Daoy (cell line): ENCODE results near the gene WWC1. TPM values are rescaled to one million over a fixed set of nuclear protein-coding genes. Genes with fewer than 3 reads are reported as not detected.

Experiments
- DNase-seq: peaks from one replicate; pipeline ENCODE4 v3.0.0-alpha.2; 2015; ENCODE audit warnings: low read depth
- total RNA-seq: library from RNA; depleted of rRNA; stranded (reverse); fragments of >200 nt; shearing (Covaris generic); gene quantifications from 2 replicates; pipeline ENCODE4 v1.2.3, GENCODE V29; 2014; rRNA removed

The WWC1 gene
- 17.4 and 18.9 TPM in 2 replicates for total RNA-seq

DNA sequence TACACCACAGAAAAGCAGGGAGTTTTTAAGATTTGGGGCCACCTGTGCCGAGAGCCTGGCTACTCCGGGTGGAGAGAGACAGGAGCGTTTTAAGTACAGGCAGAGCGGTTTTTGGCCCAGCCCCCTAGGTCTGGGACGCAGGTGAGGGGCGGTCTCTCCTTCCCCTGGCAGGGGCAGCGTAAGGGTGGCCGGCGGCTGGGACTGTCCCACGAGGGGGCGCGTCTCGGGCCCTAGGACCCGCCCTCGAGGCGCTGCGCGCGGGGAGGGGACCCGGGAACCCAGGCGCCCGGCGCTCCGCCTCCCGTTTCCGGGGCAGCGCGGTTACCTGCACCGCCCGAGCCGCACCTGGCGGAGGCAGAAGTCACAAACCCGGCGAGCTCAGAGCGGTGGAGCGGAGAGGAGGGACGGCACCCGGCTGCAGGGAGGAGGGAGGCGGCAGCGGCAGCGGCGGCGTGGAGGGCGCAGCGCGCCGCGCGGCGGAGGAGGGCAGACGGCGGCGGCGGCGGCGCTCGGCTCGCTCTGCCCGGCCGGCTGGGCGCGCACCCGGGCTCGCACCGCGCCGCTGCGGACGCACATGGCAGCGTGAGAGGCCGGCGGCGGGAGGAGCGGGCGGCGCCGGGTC, at the start of gene WWC1:
Gene WWC1 (plus strand): TSS at position 304 of the 622 bp plus-strand sequence. CDS start 508 bp downstream, outside the sequence.
- DNase-seq, result peak; percentile 75

DNA sequence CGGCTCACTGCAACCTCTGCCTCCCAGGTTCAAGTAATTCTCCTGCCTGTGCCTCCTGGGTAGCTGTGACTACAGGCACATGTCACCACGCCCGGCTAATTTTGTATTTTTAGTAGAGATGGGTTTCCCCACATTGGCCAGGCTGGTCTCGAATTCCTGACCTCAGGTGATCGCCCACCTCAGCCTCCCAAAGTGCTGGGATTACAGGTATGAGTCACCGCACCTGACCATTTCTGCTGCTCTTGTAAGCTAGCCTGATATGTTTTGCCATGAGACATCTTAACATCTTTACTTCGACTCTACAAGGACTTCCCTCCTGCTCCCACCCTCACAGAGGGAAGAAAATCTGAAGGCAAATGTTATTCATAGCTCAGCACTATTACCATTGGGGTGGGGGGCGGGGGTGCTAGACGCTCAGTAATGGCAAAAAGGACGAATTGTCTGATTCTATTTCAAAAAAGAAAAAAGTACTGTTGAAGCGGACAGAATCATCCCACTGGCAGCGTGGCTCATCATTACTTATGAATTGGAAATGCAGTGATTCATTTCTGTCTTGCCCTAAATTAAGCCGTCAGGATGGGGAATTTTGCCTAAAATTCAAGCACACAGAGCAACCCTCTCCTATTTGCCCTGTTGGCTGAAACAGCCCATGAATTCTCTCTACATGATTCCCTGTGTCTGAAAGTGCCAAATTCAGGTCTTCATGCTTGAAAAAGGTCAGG, 46.4 kb upstream of the WWC1 start:
- no peak for DNase-seq

DNA sequence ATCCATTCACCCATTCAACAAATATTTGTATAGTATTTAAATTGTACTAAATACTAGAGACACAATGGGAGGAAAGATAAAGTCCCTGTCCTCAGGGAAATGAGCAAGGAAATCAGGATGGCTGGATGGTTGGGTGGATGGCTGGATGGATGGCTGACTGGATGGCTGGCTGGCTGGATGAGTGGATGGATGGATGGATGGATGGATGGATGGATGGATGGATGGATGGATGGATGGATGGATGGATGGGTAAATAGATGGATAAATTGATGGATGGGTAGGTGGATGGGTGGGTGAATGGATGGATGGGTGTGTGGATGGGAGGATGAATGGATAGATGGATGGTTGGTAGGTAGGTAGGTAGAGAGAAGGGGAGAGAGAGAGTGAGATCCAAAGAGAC, 41.5 kb upstream of the WWC1 start:
- DNase-seq, result no peak

DNA sequence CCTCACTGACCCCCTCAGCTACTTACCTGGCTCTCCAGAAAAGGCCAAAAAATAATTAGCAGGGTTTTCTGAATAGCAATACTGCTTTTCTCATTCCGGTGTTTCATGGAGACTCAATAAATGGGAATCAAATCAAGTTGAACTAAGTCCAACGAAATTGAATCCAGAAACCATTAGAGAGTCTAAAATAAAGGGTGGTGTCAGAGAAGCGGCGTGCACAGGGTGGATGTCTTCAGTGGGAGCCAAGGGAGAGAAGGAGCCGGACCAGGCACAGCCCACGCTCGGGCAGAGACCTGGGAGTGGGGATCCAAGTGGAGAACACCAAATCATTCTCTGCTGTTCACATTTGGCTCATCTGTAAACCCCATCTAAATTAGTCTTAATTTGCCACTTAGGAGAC, 40.2 kb upstream of the WWC1 start:
- DNase-seq, result no peak

DNA sequence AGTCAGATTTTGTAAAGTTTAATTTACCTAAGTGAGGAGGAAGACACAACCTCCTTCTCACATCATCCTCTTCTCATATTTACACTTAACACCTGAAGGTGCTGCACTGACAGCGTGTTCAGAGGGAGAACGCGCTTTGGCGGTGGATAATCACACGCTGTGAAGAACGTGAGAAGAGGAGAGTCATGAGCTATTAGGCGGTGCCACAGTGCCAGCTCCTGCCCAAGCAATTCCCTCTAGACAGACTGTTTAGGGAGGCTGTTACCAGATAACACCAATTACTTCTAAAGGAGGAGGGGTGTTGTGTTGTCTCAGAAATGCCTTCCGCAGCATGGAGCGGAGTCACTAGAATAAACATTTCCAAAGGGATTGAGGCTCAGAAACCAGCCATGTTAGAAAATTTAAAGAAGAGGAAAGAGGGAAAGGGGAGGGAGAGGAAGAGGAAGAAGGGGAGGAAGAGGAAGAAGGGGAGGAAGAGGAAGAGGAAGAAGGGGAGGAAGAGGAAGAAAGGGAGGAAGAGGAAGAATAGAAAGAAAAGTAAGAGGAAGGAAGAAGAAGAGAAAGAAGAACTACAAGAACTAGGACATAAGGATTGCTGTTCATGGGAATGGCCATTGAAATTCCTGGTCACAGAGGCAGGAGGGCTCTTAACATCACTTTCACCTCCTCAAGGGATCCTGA, 37.3 kb upstream of the WWC1 start:
- no peak for DNase-seq

DNA sequence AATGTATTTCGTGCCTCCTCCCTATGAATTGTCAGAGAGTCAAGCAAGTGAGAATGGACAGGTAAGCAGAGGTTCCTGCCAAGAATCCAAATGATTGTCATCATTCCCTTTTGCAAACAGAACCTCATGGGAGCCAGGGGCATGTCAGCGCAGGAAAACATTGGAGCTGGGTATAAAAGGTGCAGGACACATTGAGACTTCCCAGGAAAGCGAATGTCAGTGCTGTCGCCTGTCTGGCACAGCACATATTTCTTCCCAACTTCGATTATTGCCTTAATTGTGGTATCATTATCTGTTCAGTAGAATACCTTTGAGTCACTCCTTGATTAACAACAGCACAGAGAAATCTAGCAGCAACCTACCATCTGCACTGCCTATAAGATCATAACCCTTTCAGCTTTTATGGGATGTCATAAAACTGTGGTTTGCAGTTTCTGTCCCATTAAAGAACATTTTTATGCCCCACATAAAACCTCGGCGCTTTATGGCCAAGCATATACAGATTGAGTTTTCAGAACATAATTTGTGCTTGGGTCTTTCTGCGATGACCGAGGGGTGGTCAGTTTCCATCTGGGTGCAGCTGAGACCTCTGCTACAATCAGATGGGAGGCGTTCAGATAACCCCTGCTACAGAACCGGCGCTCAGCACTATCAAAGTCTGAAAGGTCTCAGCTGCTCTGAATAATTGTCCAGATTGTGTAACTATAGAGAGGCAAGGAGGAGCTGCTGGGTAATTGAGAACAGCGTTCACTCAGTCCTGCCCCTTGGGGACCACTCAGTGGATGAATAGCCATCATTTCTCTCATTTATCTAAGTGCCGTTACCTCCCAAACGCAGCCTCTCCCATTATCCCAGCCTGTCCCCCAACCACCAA, 30.9 kb upstream of the WWC1 start:
- no peak for DNase-seq

DNA sequence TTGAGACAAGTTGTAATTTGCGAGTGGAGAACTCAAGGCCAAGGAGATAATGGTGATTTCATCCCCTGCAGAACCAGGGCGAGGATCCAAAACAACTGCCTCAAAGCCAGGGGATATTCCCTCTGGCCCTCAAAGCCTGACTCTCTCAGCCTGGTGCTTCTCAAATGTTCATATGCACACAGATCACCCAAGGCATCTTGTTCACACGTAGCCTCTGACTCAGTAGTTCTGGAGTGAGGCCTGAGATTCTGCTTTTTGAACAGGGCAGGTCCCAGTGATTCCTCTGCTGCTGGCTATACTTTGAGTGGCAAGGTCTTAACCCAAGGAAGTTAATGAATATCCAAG, 30.2 kb upstream of the WWC1 start:
- no peak for DNase-seq

DNA sequence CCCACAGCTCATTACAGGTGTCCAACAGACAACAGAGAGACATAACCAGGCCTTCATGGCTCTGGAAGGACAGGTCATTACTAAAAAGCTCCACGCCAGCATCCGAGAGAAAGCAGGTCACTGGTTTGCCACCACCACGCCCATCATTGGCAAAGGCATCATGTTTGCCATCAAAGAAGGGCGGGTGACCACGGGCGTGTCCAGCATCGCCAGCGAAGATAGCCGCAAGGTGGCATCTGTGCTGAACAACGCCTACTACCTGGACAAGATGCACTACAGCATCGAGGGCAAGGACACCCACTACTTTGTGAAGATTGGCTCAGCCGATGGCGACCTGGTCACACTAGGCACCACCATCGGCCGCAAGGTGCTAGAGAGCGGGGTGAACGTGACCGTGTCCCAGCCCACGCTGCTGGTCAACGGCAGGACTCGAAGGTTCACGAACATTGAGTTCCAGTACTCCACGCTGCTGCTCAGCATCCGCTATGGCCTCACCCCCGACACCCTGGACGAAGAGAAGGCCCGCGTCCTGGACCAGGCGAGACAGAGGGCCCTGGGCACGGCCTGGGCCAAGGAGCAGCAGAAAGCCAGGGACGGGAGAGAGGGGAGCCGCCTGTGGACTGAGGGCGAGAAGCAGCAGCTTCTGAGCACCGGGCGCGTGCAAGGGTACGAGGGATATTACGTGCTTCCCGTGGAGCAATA, 29.3 kb upstream of the WWC1 start:
- no peak for DNase-seq

DNA sequence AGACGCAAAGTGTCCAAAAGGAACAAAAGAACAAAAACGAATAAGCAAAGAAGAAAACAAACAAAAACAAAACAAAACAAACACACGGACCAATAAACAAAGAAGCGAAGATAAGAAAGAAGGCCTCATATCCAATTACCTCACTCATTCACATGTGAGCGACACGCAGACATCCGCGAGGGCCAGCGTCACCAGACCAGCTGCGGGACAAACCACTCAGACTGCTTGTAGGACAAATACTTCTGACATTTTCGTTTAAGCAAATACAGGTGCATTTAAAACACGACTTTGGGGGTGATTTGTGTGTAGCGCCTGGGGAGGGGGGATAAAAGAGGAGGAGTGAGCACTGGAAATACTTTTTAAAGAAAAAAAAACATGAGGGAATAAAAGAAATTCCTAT, 28.3 kb upstream of the WWC1 start:
- no peak for DNase-seq

DNA sequence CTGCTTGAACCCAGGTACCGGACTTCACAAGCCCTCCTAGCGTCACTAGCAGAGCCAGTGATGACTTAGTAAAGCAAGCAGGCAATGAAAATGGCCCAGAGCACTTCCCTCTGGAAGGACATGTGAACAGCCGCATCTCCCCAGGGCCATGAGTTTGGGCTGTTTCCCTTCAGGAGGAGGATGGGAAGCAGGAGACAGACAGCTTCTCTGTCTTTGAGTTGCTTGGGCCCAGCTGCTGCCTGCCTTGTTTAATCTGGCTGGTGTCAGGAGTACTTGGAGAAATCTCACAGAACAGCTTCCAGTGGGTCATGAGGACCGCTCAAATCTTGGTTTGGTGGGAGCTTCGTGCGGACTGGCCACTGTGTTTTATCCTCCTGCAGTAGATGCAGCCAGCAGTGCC, 25.4 kb upstream of the WWC1 start:
- DNase-seq, result no peak

DNA sequence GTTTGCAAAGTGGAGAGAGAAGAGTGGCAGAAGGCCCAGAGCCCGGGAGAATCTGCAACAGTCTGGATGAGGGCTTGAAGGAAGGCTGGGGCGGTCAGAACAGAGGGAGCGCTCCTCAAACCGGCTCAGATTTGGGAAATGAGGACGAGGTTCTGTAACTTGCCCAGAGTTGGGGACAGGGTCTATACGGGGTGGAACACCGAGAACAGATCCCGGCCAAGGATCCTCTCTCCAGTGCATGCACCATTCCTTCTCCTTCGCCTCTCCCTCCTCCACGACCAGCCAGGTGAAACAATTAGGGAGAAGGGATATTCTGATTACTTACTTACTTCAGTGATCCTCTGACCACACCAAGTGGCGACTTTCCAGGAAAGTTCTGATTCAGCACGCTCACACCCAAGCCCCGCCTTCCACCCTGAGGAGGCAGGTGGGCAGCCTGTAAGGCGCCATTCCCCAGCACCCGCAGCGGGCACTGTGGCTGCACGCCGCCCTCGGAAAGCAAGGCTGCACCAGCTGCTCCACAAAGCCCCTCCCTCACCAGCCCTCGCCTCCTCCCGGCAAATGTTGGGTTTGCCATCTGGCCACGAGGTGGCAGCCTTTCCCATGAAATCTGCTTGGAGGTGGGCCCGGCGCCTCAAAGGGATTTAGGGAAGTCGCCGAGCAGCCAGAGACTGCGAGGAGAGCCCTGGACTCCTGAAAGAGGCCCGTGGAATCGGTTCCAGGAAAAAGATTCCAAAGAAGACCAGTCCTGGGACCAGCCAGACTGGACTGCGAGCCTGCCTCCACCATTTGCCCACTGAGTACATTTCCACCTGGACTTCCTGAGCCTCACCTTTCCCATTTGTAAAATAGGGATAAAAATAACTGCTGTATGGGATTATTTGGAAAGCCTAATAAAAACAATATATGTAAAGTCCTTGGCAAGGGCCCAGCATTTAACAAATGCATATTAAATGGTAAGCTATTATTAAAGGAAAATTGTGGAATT, 22.2 kb upstream of the WWC1 start:
- peak; percentile 93 for DNase-seq

DNA sequence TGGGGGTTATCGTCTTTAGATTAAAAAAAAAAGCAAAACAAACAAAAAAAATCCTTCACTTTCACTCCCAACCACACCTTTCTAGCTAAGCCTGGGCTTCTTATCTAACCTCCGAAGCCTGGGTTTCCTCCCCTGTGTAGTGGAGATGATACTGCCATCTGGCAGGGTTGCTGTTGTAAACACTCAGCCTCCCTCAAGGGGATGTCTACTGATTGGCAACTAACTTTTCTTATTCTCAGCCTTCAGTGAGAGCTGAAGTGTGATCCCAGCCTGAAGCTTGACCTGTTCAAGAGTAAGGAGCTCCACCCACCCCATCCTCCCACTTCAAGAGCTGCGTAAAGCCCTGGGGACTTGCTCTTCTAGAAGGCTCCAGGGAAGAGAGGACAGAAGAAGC, 21.5 kb upstream of the WWC1 start:
- DNase-seq, result no peak

DNA sequence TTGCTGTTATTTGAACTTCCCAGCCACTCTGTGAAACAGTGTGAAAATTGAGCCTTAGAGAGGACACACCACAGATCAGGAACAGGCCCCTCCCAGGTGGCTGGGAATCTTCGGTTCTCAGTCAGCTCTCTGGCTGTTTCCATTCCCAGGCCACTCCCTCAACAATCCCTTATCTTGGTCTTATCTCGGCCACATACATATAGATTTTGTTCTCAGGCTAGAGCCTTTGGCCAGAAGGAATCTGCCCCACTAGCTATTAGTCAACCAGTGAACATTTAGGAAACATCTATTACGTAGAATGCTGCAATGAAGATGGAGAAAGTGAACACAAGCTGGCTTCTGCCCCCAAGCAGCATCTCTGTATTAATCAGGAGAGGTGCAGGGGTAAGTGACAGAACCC, 21.0 kb upstream of the WWC1 start:
- DNase-seq, result peak; percentile 38

DNA sequence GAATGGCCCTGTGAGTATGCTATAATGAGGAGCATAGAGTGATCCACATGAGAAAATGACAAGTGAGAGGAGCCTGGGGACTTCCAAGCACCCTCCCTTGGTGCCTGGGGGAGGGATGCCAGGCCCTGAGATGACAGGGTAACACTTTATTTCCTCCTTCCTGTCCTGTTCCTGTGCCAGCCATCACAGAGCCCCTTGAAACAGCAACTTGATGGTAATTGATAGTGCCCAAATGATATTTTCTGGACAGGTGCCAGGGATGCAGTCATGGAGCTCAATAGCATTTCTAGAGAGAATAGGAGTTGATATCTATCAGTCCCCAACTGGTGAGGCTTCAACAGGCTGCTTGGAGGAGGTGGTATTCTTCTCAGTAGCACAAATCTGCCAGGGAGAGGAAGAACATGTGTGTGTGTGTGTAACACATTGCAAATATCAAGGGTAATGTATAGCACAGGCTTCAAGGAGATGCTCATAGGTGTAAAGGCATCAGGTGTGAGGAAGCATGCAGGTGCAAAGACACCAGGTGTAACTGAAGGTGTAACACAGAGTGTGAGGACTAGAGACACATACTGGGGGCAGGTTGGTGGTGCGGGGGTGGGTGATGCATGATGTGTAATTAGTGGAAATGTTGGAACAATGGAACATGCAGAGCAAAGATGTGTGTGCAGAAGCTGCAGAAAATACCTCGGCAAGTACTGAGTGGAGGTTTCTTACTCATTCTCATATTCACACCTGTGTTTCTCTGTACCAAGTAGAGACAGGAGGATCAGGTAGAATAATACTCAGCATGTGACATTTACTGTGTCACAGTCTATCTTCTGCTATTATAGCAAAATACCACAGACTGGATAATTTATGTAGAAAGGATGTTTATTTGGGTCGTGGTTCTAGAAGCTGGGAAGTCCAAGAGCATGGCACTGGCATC, 18.1 kb upstream of the WWC1 start:
- DNase-seq, result no peak

DNA sequence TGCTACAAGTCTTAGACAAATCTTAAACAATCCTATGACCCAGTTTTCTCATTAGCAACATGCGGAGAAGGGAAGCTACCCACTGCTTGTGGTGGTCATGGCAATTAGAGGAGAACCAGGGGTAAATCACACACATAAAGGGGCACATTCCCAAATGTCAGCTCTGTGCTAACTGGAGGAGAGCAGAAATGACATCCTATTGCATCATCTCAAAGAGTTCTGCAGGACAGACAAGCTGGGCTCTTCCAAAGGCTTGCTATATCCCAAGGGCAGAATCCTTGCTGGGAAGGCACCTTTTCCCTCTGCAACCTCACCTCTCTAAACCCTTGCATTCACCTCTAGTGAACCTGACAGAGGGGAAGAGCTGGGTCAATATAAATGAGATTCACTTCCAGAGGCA, 17.0 kb upstream of the WWC1 start:
- no peak for DNase-seq

DNA sequence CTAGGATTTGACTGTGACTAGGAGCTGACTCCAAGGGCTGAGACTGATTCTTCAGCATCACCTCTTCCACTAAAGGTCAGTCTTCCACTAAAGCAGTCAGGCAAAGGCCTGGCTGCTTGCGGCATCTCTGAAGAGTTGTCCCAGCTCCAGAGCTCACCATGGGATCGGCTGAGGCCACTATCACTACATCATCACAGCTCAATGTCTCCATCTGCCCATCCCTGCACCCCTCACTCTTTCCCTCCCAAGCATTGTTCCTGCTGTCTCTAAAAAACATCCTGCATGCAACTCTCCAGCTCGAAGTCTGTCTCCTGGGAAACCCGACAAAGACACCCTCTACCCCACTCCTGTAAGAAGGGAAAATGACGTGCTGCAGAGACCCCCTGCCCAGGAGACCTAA, 15.5 kb upstream of the WWC1 start:
- DNase-seq, result no peak

DNA sequence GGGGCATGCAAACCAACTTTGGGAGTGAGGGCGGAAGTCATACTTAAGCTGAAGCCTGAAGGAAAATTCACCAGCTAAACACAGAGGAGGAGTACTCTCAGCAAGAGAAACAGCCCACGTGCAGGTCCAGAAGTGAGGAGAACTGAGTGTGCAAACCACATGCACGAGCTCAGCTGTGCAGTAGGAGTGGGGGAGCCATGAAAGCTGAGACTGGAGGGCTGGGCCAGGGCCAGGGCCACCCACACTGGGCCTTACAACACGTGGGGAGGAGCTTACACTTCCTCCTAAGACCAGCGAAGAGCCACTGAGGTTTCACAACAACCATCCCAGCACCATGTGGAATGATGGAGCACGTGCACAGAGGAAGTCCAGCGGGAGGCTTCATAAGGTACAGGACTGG, 9.3 kb upstream of the WWC1 start:
- DNase-seq, result no peak

DNA sequence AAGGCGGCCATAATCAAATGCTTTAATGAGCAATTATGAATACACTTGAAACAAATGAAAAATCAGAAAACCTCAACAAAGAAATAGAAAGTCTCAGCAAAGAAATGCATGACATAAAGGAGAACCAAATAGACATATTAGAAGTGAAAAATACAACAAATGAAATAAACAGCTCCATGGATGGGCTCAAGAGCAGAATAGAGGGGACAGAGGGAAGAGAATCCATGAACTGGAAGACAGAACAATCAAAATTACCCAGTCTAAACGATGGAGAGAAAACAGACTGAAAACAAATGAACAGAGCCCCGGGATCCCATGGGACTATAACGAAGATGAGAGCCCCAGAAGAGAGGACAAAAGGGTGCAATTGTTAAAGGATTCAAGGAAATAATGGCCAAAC, 6.6 kb upstream of the WWC1 start:
- no peak for DNase-seq

DNA sequence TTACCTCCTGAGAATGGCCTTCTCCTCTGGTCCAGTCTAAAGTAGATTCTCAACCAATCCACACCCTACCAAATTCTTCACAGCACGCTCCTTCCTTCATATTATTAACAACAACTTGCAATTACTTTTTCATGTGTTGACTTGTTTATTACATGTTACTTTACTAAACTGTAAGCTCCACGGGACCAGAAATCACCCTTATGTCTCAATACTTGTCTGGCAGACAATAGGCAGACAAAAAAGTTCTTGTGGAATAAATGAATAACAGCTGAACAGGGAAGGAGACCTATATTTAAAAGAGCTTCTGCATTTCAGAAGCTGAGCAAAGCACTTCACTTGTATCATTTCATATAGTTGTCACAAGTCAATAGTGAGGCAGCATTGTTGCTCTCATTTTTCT, 5.7 kb upstream of the WWC1 start:
- no peak for DNase-seq
